ENCODE data around the gene PTTG1. TPM values are rescaled to one million over a fixed set of nuclear protein-coding genes. Genes with fewer than 3 reads are reported as not detected.

Gene PTTG1
- total and polyA plus RNA-seq, 2 of the 8 experiments (the other 6 are each of a cell fraction or from before 2014, with no cell fraction given), result 240 to 478 TPM

DNA sequence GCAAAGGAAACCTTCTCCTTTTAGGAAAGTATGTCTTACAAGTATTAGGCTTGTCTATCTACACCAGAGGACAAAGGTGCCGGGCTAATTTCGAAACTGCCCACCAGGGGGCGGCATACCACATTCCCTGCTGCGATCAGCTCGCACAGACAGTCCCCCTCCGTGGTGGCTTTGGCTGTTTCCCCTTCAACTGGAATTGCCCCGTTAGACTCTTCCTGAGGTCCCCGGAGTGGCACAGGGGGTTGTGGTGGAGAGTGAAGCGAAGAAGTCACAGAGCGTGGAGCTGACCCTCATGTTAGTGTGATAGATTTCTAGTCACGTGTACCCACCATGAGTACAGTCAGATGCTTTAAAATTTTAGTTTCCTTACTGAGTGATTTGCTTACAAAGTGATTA, 17.5 kb downstream of the PTTG1 start (continued):
- TF ChIP-seq RXRA (IDR thresholded peaks at IDR 0.05; ENCODE audit: insufficient read depth, low read depth, low read length), result 0 out of 2 replicates have a peak, but pooled peaks have one; percentile 23
